HepG2 (cell line): Measurements from ENCODE around the gene SLC25A11.

Experiments
- GPN1 ChIP-seq: sonication (generic); formaldehyde crosslinking; IDR thresholded peaks from 2 replicates; pipeline ENCODE4 v1.5.1; 2020; ENCODE audit warnings: missing genetic modification reagents, borderline replicate concordance
- KLF16 ChIP-seq, 2 experiments: sonication (generic) in 1 of 2; formaldehyde crosslinking in 1 of 2; IDR thresholded peaks; 2 replicates each; pipeline versions ENCODE4 v1.6.1 to v1.8.0; 2016 to 2023; ENCODE audit warnings: missing genetic modification reagents in 2 of 2, missing compliant biosample characterization in 1 of 2
- ZIK1 ChIP-seq: sonication (generic); formaldehyde crosslinking; IDR thresholded peaks from 2 replicates; pipeline ENCODE4 v1.5.0; 2020; ENCODE audit warnings: mild to moderate bottlenecking, low read depth, missing genetic modification reagents, borderline replicate concordance
- TF ChIP-seq, protein P1 (sequence below): sonication (generic); formaldehyde crosslinking; IDR thresholded peaks from 2 replicates; pipeline ENCODE4 v1.8.1; 2022; ENCODE audit warnings: low read depth, mild to moderate bottlenecking, missing genetic modification reagents
- TF ChIP-seq, protein P2 (sequence below): sonication (generic); formaldehyde crosslinking; IDR thresholded peaks from 2 replicates; pipeline ENCODE4 v1.4.0; 2020; ENCODE audit warnings: missing genetic modification reagents

- TF ChIP-seq, protein P1, sequence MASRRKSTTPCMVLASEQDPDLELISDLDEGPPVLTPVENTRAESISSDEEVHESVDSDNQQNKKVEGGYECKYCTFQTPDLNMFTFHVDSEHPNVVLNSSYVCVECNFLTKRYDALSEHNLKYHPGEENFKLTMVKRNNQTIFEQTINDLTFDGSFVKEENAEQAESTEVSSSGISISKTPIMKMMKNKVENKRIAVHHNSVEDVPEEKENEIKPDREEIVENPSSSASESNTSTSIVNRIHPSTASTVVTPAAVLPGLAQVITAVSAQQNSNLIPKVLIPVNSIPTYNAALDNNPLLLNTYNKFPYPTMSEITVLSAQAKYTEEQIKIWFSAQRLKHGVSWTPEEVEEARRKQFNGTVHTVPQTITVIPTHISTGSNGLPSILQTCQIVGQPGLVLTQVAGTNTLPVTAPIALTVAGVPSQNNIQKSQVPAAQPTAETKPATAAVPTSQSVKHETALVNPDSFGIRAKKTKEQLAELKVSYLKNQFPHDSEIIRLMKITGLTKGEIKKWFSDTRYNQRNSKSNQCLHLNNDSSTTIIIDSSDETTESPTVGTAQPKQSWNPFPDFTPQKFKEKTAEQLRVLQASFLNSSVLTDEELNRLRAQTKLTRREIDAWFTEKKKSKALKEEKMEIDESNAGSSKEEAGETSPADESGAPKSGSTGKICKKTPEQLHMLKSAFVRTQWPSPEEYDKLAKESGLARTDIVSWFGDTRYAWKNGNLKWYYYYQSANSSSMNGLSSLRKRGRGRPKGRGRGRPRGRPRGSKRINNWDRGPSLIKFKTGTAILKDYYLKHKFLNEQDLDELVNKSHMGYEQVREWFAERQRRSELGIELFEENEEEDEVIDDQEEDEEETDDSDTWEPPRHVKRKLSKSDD (CRISPR knock-in tag) = peak; percentile 20; the same call in 1 of the 2 replicates
- TF ChIP-seq GPN1 (CRISPR knock-in tag) = no peak; the same call in 1 of the 2 replicates
- TF ChIP-seq ZIK1 = peak; percentile 52; the same call in 1 of the 2 replicates
- TF ChIP-seq KLF16 (CRISPR knock-in tag; IDR thresholded peaks at IDR 0.05) = no peak
- TF ChIP-seq, protein P2, sequence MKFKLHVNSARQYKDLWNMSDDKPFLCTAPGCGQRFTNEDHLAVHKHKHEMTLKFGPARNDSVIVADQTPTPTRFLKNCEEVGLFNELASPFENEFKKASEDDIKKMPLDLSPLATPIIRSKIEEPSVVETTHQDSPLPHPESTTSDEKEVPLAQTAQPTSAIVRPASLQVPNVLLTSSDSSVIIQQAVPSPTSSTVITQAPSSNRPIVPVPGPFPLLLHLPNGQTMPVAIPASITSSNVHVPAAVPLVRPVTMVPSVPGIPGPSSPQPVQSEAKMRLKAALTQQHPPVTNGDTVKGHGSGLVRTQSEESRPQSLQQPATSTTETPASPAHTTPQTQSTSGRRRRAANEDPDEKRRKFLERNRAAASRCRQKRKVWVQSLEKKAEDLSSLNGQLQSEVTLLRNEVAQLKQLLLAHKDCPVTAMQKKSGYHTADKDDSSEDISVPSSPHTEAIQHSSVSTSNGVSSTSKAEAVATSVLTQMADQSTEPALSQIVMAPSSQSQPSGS (CRISPR knock-in tag) = no peak
Observed at GRCh38 chr17:4948166-4948930, 8.5 kb upstream of the SLC25A11 start, which contains the start of gene PFN1.
